Measurements from ENCODE around the gene IGFBP7. TPM values are rescaled to one million over a fixed set of nuclear protein-coding genes. Genes with fewer than 3 reads are reported as not detected.

IGFBP7 gene
- total RNA-seq, 4 donors from 2014 or later, result 515 to 1,168 (median 594) TPM

DNA sequence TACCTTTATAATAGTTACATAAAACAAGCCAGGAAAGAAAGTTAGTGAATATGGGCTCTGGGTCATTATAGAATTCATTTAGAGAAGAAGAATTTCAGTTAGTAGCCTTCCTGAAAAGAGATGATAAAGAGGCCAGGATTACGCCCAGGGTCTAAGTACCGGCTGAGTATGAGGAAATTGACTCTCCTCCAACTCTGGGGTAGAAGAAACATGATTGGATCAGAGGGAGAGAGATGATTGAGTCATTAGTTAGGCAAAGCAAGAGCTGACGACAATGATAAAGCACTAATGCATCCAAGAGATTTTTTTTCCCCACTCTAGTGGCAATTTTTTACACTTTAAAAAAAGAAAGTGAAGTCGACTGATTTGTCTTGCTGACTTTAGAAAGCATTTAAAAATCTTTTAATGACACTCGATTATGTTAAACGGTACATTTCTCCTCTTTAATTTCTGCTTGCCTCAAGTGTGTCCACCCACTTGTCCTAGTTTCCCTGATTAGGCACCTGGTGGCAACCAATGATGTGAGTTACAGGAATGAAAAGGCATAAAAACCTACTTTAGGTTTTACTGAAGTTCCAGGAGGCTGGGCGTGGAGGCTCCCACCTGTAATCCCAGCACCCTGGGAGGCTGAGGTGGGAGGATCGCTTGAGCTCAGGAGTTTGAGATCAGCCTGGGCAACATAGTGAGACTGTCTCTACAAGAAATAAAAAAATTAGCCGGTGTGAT lies 37.3 kb upstream of the IGFBP7 start:
- TF ChIP-seq, protein P1, sequence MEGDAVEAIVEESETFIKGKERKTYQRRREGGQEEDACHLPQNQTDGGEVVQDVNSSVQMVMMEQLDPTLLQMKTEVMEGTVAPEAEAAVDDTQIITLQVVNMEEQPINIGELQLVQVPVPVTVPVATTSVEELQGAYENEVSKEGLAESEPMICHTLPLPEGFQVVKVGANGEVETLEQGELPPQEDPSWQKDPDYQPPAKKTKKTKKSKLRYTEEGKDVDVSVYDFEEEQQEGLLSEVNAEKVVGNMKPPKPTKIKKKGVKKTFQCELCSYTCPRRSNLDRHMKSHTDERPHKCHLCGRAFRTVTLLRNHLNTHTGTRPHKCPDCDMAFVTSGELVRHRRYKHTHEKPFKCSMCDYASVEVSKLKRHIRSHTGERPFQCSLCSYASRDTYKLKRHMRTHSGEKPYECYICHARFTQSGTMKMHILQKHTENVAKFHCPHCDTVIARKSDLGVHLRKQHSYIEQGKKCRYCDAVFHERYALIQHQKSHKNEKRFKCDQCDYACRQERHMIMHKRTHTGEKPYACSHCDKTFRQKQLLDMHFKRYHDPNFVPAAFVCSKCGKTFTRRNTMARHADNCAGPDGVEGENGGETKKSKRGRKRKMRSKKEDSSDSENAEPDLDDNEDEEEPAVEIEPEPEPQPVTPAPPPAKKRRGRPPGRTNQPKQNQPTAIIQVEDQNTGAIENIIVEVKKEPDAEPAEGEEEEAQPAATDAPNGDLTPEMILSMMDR (IDR thresholded peaks at IDR 0.05), result no peak
- no peak for DNase-seq (ENCODE audit: low spot score)
- no peak for ATAC-seq (ENCODE audit: low FRiP score)

DNA sequence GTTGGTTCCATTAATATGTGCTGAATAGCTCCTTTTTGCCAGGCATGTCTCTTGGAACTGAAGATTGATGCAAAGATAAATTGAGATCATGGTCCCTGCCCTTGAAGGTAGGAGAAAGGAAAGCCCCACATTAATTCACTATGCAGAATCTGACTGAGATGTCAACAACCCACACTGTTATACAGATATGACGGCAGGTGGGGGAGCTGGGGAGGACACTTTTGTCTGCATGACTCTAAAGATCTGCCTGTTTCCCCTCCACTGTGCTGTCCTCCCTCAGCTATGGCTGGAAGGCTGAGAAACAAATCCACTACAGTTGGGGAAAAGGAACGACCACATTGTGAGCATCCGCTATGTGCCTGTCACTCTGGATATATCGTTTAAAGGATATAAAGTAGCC lies 36.3 kb upstream of the IGFBP7 start:
- no peak for DNase-seq (ENCODE audit: low spot score)
- ATAC-seq (ENCODE audit: low FRiP score), result no peak
- TF ChIP-seq, protein P1 (IDR thresholded peaks at IDR 0.05), result no peak

GRCh38 chr4:57144466-57144865 lies 34.3 kb upstream of the IGFBP7 start:
- TF ChIP-seq, protein P1 (IDR thresholded peaks at IDR 0.05), result no peak
- no peak for ATAC-seq (ENCODE audit: low FRiP score)
- no peak for DNase-seq (ENCODE audit: low spot score)

- no peak for DNase-seq (ENCODE audit: low spot score)
- TF ChIP-seq, protein P1 (IDR thresholded peaks at IDR 0.05), result no peak
- no peak for ATAC-seq (ENCODE audit: low FRiP score)
Observed at GRCh38 chr4:57139783-57140182, 29.6 kb upstream of the IGFBP7 start.

- TF ChIP-seq, protein P1 (IDR thresholded peaks at IDR 0.05), result no peak
- DNase-seq (ENCODE audit: low spot score) (no peak), ATAC-seq (ENCODE audit: low FRiP score) (no peak)
Observed at GRCh38 chr4:57137261-57137660, 27.1 kb upstream of the IGFBP7 start.

DNA sequence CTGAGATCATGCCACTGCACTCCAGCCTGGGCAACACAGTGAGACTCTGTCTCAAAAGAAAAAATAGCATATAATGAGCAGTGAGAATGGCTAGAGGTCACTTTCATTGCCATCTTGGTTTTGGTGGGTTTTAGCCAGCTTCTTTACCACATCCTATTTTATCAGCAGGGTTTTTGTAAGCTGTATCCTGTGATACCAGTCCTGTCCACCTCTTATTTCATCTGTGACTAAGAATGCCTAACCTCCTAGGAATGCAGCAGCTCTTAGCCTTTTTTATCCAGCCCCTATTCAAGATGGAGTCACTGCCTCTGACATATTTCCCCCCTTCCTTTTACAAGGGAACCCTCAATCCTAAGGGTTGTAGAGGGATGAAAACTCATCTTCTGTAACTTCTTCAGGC lies 26.1 kb upstream of the IGFBP7 start:
- TF ChIP-seq, protein P1 (IDR thresholded peaks at IDR 0.05), result no peak
- ATAC-seq (ENCODE audit: low FRiP score), result no peak
- no peak for DNase-seq (ENCODE audit: low spot score)

GRCh38 chr4:57132743-57133137 lies 22.6 kb upstream of the IGFBP7 start:
- TF ChIP-seq, protein P1 (IDR thresholded peaks at IDR 0.05), result no peak
- DNase-seq (ENCODE audit: low spot score) (no peak), ATAC-seq (ENCODE audit: low FRiP score) (no peak)

All from omental fat pad (tissue), 4 donors.